HepG2 (cell line): ENCODE data around the gene CXCR2. TPM values are rescaled to one million over a fixed set of nuclear protein-coding genes. Genes with fewer than 3 reads are reported as not detected.

Experiments used
- ATAC-seq: fragments of 200-7000 bp; cut with Tn5 transposase; 3 replicates; pipeline ENCODE4 v1.9.1; 2020; ENCODE audit warnings: mild to moderate bottlenecking, moderate library complexity
- BruUV-seq: library from RNA; stranded (reverse); fragments of 400-500 nt; replicated peaks from 2 replicates; lab custom pipeline; 2021; lab: Mats Ljungman, UMichigan
- CTCF ChIA-PET: fragments of 300-600 bp; formaldehyde crosslinking; extraction: SDS; loops from one replicate; lab custom pipeline; 2021; ENCODE audit warnings: low total read pairs, inconsistent platforms, low intra/inter-chr PET ratio; lab: Yijun Ruan, JAX
- POLR2A ChIA-PET: fragments of 350-600 bp; sonication (Branson Sonifier 250); formaldehyde crosslinking; loops from one replicate; lab custom pipeline; 2020; ENCODE audit warnings: antibody characterized with exemption, inconsistent platforms; lab: Yijun Ruan, JAX
- DNase-seq: peaks from one replicate; pipeline ENCODE4 v3.0.0-alpha.2; 2015; ENCODE audit warnings: low spot score
- FAIRE-seq: peaks from 3 replicates; lab custom pipeline; 2011; peaks lifted over from hg19 to GRCh38; lab: Jason Lieb, UNC
- H2AFZ ChIP-seq: one replicate; pipeline ENCODE4 v1.6.1; 2011; ENCODE audit warnings: low read length, inconsistent platforms
- H3K27ac ChIP-seq: fragments of 300-600 bp; 3 replicates; pipeline ENCODE4 v1.8.0; 2011; ENCODE audit warnings: mixed run types, mild to moderate bottlenecking, mixed read lengths, low read length, inconsistent platforms; ENCODE audit not compliant: insufficient read depth; ENCODE audit errors: extremely low read length
- H3K27me3 ChIP-seq, 2 experiments: fragments of 200-600 bp in 1 of 2; 2 replicates in 1 of 2; 3 replicates in 1 of 2; pipeline versions ENCODE4 v1.6.0 to v1.8.0; 2011; ENCODE audit warnings: low read length in 2 of 2, mild to moderate bottlenecking in 2 of 2, moderate library complexity in 2 of 2, inconsistent platforms in 1 of 2; ENCODE audit not compliant: insufficient read depth in 2 of 2, control insufficient read depth in 1 of 2
- H3K36me3 ChIP-seq, 2 experiments: fragments of 200-600 bp in 1 of 2; replicated peaks in 1 of 2; 2 replicates in 1 of 2; 3 replicates in 1 of 2; pipeline versions ENCODE4 v1.5.1 to v1.8.0; 2011; ENCODE audit warnings: low read length in 2 of 2, inconsistent platforms in 1 of 2; ENCODE audit not compliant: insufficient read depth in 2 of 2, control insufficient read depth in 1 of 2
- H3K4me1 ChIP-seq: 2 replicates; pipeline ENCODE4 v1.5.1; 2012; ENCODE audit warnings: low read length, inconsistent platforms; ENCODE audit not compliant: insufficient read depth
- H3K4me2 ChIP-seq: 2 replicates; pipeline ENCODE4 v1.6.0; 2011; ENCODE audit warnings: low read depth, low read length, inconsistent platforms
- H3K4me3 ChIP-seq, 3 experiments: fragments of 200-600 bp in 1 of 3; sonication (generic), shearing (Covaris generic) in 1 of 3; replicated peaks in 1 of 3; 2 replicates each; pipeline ENCODE4 v1.5.1; 2011 to 2016; ENCODE audit warnings: low read length in 3 of 3, inconsistent platforms in 2 of 3, low read depth in 2 of 3, mild to moderate bottlenecking in 2 of 3, control low read depth in 1 of 3, mixed read lengths in 1 of 3; ENCODE audit not compliant: insufficient read depth in 1 of 3
- H3K79me2 ChIP-seq: one replicate; pipeline ENCODE4 v1.6.1; 2011; ENCODE audit warnings: low read length, inconsistent platforms; ENCODE audit not compliant: insufficient read depth
- H3K9ac ChIP-seq: 2 replicates; pipeline ENCODE4 v1.6.0; 2011; ENCODE audit warnings: mild to moderate bottlenecking, low read depth, low read length, inconsistent platforms; ENCODE audit not compliant: insufficient read depth
- H3K9me3 ChIP-seq: 2 replicates; pipeline ENCODE4 v1.5.1; 2012; ENCODE audit warnings: mild to moderate bottlenecking, low read length
- H4K20me1 ChIP-seq: 2 replicates; pipeline ENCODE4 v1.6.0; 2011; ENCODE audit warnings: inconsistent platforms, mild to moderate bottlenecking, low read length, moderate library complexity; ENCODE audit not compliant: insufficient read depth
- ATAD3A ChIP-seq: sonication (generic); formaldehyde crosslinking; IDR thresholded peaks from 2 replicates; pipeline ENCODE4 v1.4.0; 2020; ENCODE audit warnings: missing genetic modification reagents
- BRD4 ChIP-seq: sonication (generic); formaldehyde crosslinking; IDR thresholded peaks from 2 replicates; pipeline ENCODE4 v1.4.0; 2020; ENCODE audit warnings: missing genetic modification reagents
- CSRNP2 ChIP-seq: sonication (generic); formaldehyde crosslinking; conservative IDR thresholded peaks from 2 replicates; pipeline ENCODE4 v1.8.0; 2022; ENCODE audit warnings: low read depth, missing genetic modification reagents
- ELF4 ChIP-seq: sonication (generic); formaldehyde crosslinking; IDR thresholded peaks from 2 replicates; pipeline ENCODE4 v1.5.0; 2020; ENCODE audit warnings: missing genetic modification reagents, mild to moderate bottlenecking, moderate library complexity, borderline replicate concordance
- GTF2F1 ChIP-seq: fragments of 150-350 bp; IDR thresholded peaks from 2 replicates; pipeline ENCODE4 v1.6.1; 2014; ENCODE audit warnings: low read length
- HOXA3 ChIP-seq: sonication (generic); formaldehyde crosslinking; IDR thresholded peaks from 2 replicates; pipeline ENCODE4 v1.5.0; 2020; ENCODE audit warnings: missing genetic modification reagents
- IRF2 ChIP-seq: IDR thresholded peaks from 2 replicates; pipeline ENCODE4 v1.6.1; 2018; ENCODE audit warnings: missing genetic modification reagents, missing compliant biosample characterization
- JARID2 ChIP-seq: sonication (generic); formaldehyde crosslinking; IDR thresholded peaks from 2 replicates; pipeline ENCODE4 v1.8.1; 2023; ENCODE audit warnings: missing genetic modification reagents, inconsistent platforms; ENCODE audit not compliant: insufficient replicate concordance
- RARG ChIP-seq: sonication (generic); formaldehyde crosslinking; IDR thresholded peaks from 2 replicates; pipeline ENCODE4 v1.4.0; 2020; ENCODE audit warnings: low read depth, mild to moderate bottlenecking, missing genetic modification reagents
- SATB2 ChIP-seq: sonication (generic); formaldehyde crosslinking; IDR thresholded peaks from 2 replicates; pipeline ENCODE4 v1.5.0; 2020; ENCODE audit warnings: missing genetic modification reagents
- SIN3A ChIP-seq: IDR thresholded peaks from 2 replicates; pipeline ENCODE4 v1.6.1; 2011; ENCODE audit warnings: low read depth, mild to moderate bottlenecking, control low read depth, low read length, borderline replicate concordance
- THAP7 ChIP-seq: sonication (generic); formaldehyde crosslinking; IDR thresholded peaks from 2 replicates; pipeline ENCODE4 v1.8.1; 2023; ENCODE audit warnings: mild to moderate bottlenecking, missing genetic modification reagents
- ZMAT3 ChIP-seq: sonication (generic); formaldehyde crosslinking; conservative IDR thresholded peaks from 2 replicates; pipeline ENCODE4 v1.7.0; 2021; ENCODE audit warnings: missing genetic modification reagents
- ZNF17 ChIP-seq: sonication (generic); formaldehyde crosslinking; IDR thresholded peaks from 2 replicates; pipeline ENCODE4 v1.5.0; 2020; ENCODE audit warnings: mild to moderate bottlenecking, missing genetic modification reagents
- ZNF232 ChIP-seq: sonication (generic); formaldehyde crosslinking; IDR thresholded peaks from 2 replicates; pipeline ENCODE4 v1.4.0; 2020; ENCODE audit warnings: missing genetic modification reagents, borderline replicate concordance
- ZNF615 ChIP-seq: sonication (generic); formaldehyde crosslinking; IDR thresholded peaks from 2 replicates; pipeline ENCODE4 v1.5.0; 2020; ENCODE audit warnings: mild to moderate bottlenecking, missing genetic modification reagents, borderline replicate concordance
- WGBS: methylation state at CpG from one replicate; pipeline ENCODE4 v1.1.6; 2017; ENCODE audit warnings: low lambda C conversion rate; 5-methylcytosine and 5-hydroxymethylcytosine counted together
- in situ Hi-C: cut with HindIII; loops from 2 replicates; pipeline ENCODE4 v1.10.0; 2017; ENCODE audit warnings: low pct_unique_long_range_greater_than_20kb; ENCODE audit not compliant: extremely low pct_ligation_motif_present
- intact Hi-C: fragments of 100-400 bp; cut with micrococcal nuclease; formaldehyde crosslinking; loops from one replicate; pipeline ENCODE4 v1.10.0; 2022; ENCODE audit not compliant: unreplicated experiment
- polyA plus RNA-seq, 8 experiments: library from polyadenylated mRNA; depleted of rRNA in 3 of 8; stranded (reverse) in 7 of 8; unstranded in 1 of 8; fragments of >200 nt; fragmentation: Illumina TruSeq in 4 of 8; extraction: Trizol in 4 of 8; gene quantifications; 2 replicates each; pipeline versions ENCODE4 v1.2.1 to v1.2.3, GENCODE V29; 2011 to 2016; ENCODE audit warnings: low read depth in 4 of 8, missing spikeins in 1 of 8, mixed read lengths in 1 of 8; ENCODE audit not compliant: insufficient read depth in 1 of 8
- total RNA-seq, 5 experiments: library from RNA; depleted of rRNA; stranded (reverse); fragments of >200 nt; fragmentation: Illumina TruSeq; extraction: Trizol; gene quantifications; 2 replicates each; pipeline ENCODE4 v1.2.3, GENCODE V29; 2016; ENCODE audit warnings: low read depth in 1 of 5
- TF ChIP-seq, protein P1 (sequence below): sonication (generic); formaldehyde crosslinking; IDR thresholded peaks from 2 replicates; pipeline ENCODE4 v1.4.0; 2020; ENCODE audit warnings: missing genetic modification reagents
- TF ChIP-seq, protein P2 (sequence below): sonication (generic); formaldehyde crosslinking; IDR thresholded peaks from 2 replicates; pipeline ENCODE4 v1.5.1; 2020; ENCODE audit warnings: mild to moderate bottlenecking, missing genetic modification reagents, borderline replicate concordance

Gene CXCR2
- total and polyA plus RNA-seq, 2 of the 13 experiments (the other 11 are each of a cell fraction or from before 2014, with no cell fraction given), result not detected

- TF ChIP-seq, protein P1, sequence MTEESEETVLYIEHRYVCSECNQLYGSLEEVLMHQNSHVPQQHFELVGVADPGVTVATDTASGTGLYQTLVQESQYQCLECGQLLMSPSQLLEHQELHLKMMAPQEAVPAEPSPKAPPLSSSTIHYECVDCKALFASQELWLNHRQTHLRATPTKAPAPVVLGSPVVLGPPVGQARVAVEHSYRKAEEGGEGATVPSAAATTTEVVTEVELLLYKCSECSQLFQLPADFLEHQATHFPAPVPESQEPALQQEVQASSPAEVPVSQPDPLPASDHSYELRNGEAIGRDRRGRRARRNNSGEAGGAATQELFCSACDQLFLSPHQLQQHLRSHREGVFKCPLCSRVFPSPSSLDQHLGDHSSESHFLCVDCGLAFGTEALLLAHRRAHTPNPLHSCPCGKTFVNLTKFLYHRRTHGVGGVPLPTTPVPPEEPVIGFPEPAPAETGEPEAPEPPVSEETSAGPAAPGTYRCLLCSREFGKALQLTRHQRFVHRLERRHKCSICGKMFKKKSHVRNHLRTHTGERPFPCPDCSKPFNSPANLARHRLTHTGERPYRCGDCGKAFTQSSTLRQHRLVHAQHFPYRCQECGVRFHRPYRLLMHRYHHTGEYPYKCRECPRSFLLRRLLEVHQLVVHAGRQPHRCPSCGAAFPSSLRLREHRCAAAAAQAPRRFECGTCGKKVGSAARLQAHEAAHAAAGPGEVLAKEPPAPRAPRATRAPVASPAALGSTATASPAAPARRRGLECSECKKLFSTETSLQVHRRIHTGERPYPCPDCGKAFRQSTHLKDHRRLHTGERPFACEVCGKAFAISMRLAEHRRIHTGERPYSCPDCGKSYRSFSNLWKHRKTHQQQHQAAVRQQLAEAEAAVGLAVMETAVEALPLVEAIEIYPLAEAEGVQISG (CRISPR knock-in tag), result no peak
- no peak for TF ChIP-seq HOXA3
- TF ChIP-seq BRD4 (CRISPR knock-in tag), result no peak
- TF ChIP-seq THAP7, result no peak
- TF ChIP-seq ZMAT3 (CRISPR knock-in tag), result no peak
- no peak for TF ChIP-seq RARG (CRISPR knock-in tag)
Observed at GRCh38 chr2:218149098-218149497, 23.3 kb downstream of the CXCR2 start (continued).

DNA sequence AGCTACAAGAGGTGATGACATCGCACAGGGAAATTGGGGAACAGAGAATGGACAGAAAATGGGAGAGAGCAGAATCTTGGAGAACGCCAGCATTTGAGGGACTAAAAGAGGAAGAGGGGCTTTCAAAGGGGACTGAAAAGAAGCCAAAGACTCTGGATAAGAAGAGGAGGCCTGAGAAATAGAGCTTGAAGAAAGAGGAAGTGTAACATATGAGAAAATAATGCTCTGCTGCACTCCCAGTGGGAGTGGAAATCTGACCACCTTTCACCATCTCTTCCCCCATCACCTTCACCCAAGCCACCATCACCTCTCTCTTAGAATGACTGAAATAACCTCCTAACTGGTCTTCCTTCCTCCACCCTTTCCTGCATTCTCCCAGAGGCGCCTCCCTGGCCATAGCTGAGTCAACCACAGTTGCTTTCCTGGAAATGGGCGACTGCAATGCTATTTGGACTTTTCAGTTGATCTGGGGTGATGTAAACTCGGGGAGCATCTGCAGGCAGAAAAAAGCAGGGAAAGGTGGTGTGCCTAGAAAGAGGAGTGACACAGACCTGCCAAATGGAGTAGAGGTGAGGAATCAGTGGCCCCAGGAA is 24.1 kb downstream of the CXCR2 start:
- Histone ChIP-seq H3K4me2 (no peak overlapping the region), H3K9me3 (no peaks in the 10 kb centered on the region), H3K36me3 (no peaks in the 10 kb centered on the region), H3K27ac (no peak overlapping the region), H4K20me1 (no peaks in the 10 kb centered on the region), H3K9ac (no peak overlapping the region), H3K4me1 (peaks cover 9% of the 10 kb centered on the region), H3K4me3 (no peak overlapping the region), H3K79me2 (no peaks in the 10 kb centered on the region), H2AFZ (no peak overlapping the region), H3K27me3 (peaks cover 2 to 41% of the 10 kb centered on the region in 2 experiments; a peak in 4 of 5 replicates)
- intact Hi-C loops (no loop called here), in situ Hi-C loops (no loop called here)
- no peak for DNase-seq
- CTCF ChIA-PET, result no interaction called here
- BruUV-seq, result no TSS peak
- FAIRE-seq, result no peak
- WGBS, result 7% methylated on average over 5 of the region's 5 CpGs
- POLR2A ChIA-PET, result no interaction called here
- no peak for ATAC-seq
- TF ChIP-seq SIN3A (no peak), JARID2 (CRISPR knock-in tag) (no peak), ZNF17 (CRISPR knock-in tag) (no peak), ELF4 (CRISPR knock-in tag) (no peak), ZNF615 (no peak), IRF2 (CRISPR knock-in tag) (no peak), GTF2F1 (no peak), SATB2 (CRISPR knock-in tag) (no peak), CSRNP2 (no peak), BRD4 (CRISPR knock-in tag) (no peak), ZNF232 (no peak), ATAD3A (CRISPR knock-in tag) (no peak)
- TF ChIP-seq, protein P2, sequence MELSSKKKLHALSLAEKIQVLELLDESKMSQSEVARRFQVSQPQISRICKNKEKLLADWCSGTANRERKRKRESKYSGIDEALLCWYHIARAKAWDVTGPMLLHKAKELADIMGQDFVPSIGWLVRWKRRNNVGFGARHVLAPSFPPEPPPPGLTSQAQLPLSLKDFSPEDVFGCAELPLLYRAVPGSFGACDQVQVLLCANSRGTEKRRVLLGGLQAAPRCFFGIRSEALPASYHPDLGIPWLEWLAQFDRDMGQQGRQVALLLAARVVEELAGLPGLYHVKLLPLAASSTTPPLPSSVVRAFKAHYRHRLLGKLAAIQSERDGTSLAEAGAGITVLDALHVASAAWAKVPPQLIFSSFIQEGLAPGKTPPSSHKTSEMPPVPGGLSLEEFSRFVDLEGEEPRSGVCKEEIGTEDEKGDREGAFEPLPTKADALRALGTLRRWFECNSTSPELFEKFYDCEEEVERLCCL, result no peak
